HEK293 (cell line): ENCODE measurements around the gene D2HGDH.

Experiments used
- CTCF ChIP-seq: fragments of 450-650 bp; formaldehyde crosslinking; IDR thresholded peaks from 2 replicates; pipeline ENCODE4 v1.5.1; 2016; ENCODE audit warnings: missing biosample characterization, missing genetic modification characterization
- PRDM1 ChIP-seq: fragments of 450-650 bp; formaldehyde crosslinking; IDR thresholded peaks from 2 replicates; pipeline ENCODE4; 2016; ENCODE audit warnings: missing biosample characterization, missing genetic modification characterization
- REPIN1 ChIP-seq: fragments of 450-650 bp; formaldehyde crosslinking; IDR thresholded peaks from 2 replicates; pipeline ENCODE4 v1.5.1; 2017; ENCODE audit warnings: missing biosample characterization, missing genetic modification characterization, low read depth
- REST ChIP-seq: fragments of 450-650 bp; formaldehyde crosslinking; IDR thresholded peaks from 2 replicates; pipeline ENCODE4 v1.5.1; 2016; ENCODE audit warnings: missing biosample characterization, missing genetic modification characterization
- SETDB1 ChIP-seq: IDR thresholded peaks from one replicate; pipeline ENCODE4 v1.6.1; 2017; ENCODE audit warnings: mild to moderate bottlenecking, low read length, moderate library complexity, mixed read lengths; ENCODE audit not compliant: insufficient read length
- YY1 ChIP-seq: fragments of 450-650 bp; formaldehyde crosslinking; IDR thresholded peaks from 2 replicates; pipeline ENCODE4 v1.5.1; 2018; ENCODE audit warnings: missing biosample characterization, missing genetic modification characterization
- ZBTB1 ChIP-seq: fragments of 450-650 bp; formaldehyde crosslinking; IDR thresholded peaks from 2 replicates; pipeline ENCODE4 v1.5.1; 2016; ENCODE audit warnings: missing biosample characterization, missing genetic modification characterization
- ZNF148 ChIP-seq: fragments of 450-650 bp; formaldehyde crosslinking; IDR thresholded peaks from 2 replicates; pipeline ENCODE4 v1.5.0; 2017; ENCODE audit warnings: missing biosample characterization, missing genetic modification characterization, borderline replicate concordance
- ZNF211 ChIP-seq: fragments of 450-650 bp; formaldehyde crosslinking; IDR thresholded peaks from 2 replicates; pipeline ENCODE4 v1.5.1; 2016; ENCODE audit warnings: low read depth, missing biosample characterization, missing genetic modification characterization
- ZNF274 ChIP-seq, 2 experiments: fragments of 200-500 bp in 1 of 2; fragments of 450-650 bp in 1 of 2; sonication (Bioruptor generic) in 1 of 2; formaldehyde crosslinking in 1 of 2; IDR thresholded peaks; 2 replicates each; pipeline versions ENCODE4 v1.5.1 to v1.6.1; 2014 to 2016; ENCODE audit warnings: borderline replicate concordance in 1 of 2, inconsistent platforms in 1 of 2, low read length in 1 of 2, missing biosample characterization in 1 of 2, missing genetic modification characterization in 1 of 2
- ZNF335 ChIP-seq: fragments of 450-650 bp; formaldehyde crosslinking; conservative IDR thresholded peaks from 2 replicates; pipeline ENCODE4 v1.5.1; 2016; ENCODE audit warnings: missing biosample characterization, missing genetic modification characterization
- ZNF449 ChIP-seq: fragments of 450-650 bp; formaldehyde crosslinking; IDR thresholded peaks from 2 replicates; pipeline ENCODE4 v1.5.1; 2017; ENCODE audit warnings: missing biosample characterization, mild to moderate bottlenecking, missing genetic modification characterization, moderate library complexity
- ZNF654 ChIP-seq: fragments of 450-650 bp; formaldehyde crosslinking; IDR thresholded peaks from 2 replicates; pipeline ENCODE4 v1.5.1; 2016; ENCODE audit warnings: low read depth, missing biosample characterization, missing genetic modification characterization
- ZNF76 ChIP-seq: fragments of 450-650 bp; formaldehyde crosslinking; IDR thresholded peaks from 2 replicates; pipeline ENCODE4; 2016; ENCODE audit warnings: low read depth, missing biosample characterization, missing genetic modification characterization, borderline replicate concordance

- no peak for TF ChIP-seq CTCF (tag by site-specific recombination)
- no peak for TF ChIP-seq YY1
- no peak for TF ChIP-seq REST (tag by site-specific recombination)
- no peak for TF ChIP-seq ZNF211
- TF ChIP-seq ZBTB1 (tag by site-specific recombination): no peak
- TF ChIP-seq ZNF274 (IDR thresholded peaks at IDR 0.05; ENCODE audit: low read length): no peak
- no peak for TF ChIP-seq ZNF274 (tag by site-specific recombination; IDR thresholded peaks at IDR 0.05; ENCODE audit: borderline replicate concordance)
- TF ChIP-seq ZNF148 (tag by site-specific recombination): no peak
- TF ChIP-seq ZNF654 (tag by site-specific recombination): no peak
- no peak for TF ChIP-seq ZNF449 (tag by site-specific recombination)
- no peak for TF ChIP-seq ZNF335
- no peak for TF ChIP-seq SETDB1
- no peak for TF ChIP-seq REPIN1 (tag by site-specific recombination)
- TF ChIP-seq ZNF76 (tag by site-specific recombination): no peak
- TF ChIP-seq PRDM1 (tag by site-specific recombination): no peak
These were observed 14.2 kb downstream of the D2HGDH start for GRCh38 chr2:241748468-241749256.
